Suppressor macrophage treated with lipopolysaccharide for 1 hour (primary cell): ENCODE data around the gene FAM174C.

ENCODE experiments used
- DNase-seq, 3 donors: peaks; one replicate each; pipeline ENCODE4 v3.0.0-alpha.2; 2020 to 2022

The FAM174C gene

DNA sequence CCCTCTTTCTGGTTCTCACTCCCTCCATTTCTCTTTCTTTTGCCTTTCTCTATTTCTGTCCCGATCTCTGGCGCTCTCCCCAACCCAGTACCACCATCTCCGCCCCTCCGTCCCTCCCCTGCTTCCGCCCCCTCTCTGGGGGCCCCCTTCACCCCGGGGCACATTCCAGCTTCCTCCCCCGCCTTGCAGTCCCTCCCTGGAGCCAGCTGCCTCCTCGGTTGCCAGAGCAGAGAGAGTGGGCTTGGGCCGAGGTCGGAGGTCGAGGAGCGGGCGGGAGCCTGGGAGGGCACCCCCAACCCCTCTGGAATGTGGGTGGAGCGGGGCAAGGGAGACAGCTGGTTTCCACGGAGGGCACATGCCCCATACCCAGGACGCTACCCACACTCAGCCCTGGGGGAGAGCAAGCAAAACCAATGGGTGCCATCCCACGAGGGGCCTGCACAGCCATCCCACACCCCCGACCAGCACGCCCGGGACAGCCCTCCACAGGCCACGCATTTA, 12.7 kb upstream of the FAM174C start:
- DNase-seq = no peak

DNA sequence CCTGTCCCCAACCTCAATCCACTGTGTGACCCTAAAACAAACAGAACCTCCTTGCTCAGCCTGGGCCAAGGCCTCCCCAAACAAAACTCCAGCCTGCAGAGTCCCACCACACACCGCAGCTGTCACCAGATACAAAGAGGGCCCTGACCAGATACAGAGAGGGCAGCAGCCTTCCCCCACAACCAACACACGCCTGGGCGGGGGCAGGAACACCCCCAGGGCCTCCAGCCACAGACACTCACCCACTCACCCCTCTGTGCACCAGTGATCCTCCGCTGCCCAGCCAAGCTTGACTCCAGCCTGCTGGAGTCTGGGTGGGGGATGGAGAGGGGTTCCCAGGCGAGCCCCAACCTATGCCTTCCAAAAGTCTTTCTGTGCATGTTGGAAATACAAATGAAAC, 12.1 kb upstream of the FAM174C start:
- no peak for DNase-seq

DNA sequence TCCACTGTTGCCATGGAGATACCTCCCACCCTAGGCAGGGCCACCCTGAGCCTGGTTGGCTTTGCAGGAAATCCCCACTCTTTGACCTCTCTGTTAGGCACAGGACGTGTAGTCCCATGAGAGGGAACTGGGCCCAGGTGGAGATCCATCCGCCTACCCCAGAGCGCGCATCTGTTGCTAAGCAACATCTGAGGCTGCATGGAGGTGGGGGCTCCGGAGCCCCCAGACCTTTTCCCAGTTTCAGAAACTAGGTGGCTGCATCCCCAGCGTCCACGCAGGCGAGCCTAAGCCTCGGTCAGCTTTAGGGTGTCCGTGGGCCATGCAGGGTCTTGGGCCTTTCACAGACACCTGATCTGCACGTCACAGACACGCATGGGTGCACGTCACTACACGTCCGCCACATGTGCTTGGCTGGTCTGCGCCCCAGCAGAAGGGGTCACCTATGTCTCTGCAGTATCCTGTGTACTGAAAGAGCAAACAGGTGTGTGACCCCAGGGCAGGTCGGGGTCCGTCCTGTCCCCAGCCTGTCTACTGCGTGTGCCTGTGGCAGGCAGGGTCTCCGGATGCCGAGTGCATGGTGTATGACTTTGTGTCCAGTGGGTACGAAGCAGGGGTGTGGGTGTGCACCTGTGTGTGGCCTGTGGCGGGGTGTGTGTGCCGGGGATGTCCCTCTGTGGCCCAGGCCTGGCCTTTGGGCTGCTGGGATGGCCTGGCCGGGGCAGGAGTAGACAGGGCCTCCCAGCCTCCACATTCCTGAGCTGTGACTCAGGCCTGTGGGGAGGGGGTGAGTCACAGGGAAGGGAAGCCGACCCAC, 10.3 kb upstream of the FAM174C start:
- peak; percentile 76 to 82 (median 80) for DNase-seq

DNA sequence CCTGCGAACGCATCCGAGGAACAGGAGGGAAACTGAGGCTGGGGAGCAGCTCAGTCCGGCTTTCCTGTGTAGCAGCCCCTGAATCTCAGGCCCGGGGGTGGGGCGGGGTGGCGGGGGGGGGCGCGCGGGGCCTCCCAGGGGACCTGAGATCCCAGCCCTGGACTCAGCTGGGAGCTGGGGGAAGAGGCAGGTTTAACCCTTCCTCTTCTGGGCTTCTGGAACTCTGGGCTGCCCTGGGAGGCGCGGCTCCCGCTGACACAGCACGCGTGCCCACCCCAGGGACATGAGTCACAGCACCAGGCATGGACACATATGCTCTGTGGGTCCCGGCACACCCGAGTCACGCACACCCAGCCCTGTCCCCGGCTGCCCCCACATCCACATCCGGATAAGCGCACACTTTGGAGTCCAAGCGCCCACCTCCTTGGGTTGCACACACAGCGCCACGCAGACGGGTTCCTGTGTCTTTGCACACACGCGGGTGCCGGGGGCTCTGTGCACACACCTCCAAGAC, 9.7 kb upstream of the FAM174C start:
- DNase-seq = peak; percentile 88 to 91 (median 90)

DNA sequence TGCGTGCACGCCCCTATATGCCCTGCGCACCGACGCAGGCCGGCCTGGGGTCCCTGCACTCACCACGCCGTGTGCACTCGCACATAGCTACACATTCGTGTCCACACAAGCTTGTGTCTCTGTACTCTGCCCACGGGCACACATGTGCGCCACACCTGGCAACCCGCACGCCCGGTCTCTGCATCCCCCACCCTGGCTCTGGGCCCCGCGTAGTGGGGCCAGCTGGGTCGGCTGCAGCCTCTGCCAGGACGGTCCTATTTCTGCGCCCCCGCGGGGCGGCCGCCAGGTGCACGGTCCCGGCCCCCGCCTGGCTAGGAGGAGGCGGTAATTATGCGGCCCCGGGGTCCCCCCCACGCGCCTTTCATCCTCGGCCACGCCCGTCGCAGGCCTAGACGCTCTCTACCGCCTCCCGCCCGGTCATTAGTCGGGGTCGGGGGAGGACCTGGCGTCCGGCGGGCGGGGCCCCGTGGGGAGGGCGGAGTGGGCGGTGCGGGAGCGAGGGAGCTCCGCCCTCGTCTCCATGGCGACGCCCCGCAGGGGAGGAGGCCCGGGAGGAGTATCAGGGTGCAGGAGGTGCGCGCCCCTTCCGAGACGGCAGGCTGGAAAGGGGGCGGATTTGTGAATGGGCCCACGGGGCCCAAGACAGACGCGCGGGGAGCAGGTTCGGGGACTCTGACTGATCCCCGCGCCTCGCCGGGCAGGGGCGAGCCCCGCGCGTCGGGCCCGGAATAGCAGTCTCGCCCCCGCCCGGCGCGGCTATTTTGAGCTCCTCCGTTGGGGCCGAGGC, 9.0 kb upstream of the FAM174C start:
- DNase-seq = peak; percentile 86 to 94 (median 92)

DNA sequence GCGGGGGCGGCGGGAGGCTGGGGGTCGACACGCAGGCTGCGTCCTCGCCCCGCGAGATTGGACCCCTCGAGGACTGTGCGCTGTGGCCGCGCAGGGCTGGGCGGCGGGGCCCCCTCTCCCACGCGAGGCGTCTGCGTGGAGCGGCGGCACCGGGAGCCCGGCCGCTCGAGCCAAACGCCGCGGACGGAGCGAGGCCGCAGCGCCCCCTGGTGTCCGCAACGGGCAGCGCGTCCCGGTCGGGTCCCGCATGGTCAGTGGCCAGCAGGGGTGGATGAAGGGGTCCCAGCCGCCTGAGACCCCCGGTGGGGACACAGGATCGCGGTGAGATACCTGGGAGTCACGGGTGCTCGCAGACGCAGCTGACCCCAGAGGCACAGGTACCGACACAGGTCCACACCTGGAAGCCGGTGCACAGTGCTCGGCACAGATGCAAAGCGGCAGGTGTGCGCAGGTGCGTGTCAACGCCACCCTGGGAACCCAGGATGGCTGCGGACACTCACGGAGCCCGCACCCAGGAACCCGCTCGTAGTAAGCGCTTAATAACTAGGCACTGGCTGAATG, 8.3 kb upstream of the FAM174C start:
- peak; percentile 74 to 91 (median 87) for DNase-seq

DNA sequence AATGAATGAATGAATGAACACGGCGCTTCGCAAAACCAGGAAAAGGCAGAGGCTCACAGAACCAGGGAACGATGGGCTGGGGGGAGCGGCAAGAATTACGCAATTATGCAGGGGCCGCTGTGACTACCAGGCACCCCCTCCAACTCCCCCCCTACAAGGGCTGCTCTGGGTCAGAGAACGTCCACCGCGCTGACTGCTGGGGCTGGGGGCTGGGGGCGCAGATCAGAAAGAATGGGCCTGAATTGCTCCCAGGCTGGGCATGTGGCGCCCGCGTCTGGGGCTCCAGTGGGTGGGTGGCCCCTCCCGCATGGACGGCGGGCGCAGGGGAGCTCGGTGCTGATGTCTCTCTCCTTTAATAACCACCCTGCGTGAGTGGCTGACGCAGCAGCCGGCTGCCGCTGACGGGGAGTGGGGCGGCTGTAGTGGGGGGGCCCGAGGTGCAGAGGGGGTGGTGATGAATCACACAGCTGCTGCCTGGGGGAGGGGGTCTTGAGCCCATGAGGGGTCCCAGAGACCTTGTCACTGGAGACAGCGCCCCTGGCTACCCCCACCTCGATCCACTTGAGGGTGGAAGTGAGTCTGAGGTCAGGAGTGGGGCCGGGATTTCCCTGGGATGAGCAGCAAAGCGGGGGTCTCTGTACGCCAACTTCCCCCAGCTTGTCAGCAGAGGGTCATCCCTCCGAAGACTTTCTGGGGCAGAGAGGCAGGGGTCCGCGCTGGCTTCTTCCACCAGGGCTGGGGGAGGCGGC, 7.7 kb upstream of the FAM174C start:
- peak; percentile 52 to 66 (median 55) for DNase-seq

DNA sequence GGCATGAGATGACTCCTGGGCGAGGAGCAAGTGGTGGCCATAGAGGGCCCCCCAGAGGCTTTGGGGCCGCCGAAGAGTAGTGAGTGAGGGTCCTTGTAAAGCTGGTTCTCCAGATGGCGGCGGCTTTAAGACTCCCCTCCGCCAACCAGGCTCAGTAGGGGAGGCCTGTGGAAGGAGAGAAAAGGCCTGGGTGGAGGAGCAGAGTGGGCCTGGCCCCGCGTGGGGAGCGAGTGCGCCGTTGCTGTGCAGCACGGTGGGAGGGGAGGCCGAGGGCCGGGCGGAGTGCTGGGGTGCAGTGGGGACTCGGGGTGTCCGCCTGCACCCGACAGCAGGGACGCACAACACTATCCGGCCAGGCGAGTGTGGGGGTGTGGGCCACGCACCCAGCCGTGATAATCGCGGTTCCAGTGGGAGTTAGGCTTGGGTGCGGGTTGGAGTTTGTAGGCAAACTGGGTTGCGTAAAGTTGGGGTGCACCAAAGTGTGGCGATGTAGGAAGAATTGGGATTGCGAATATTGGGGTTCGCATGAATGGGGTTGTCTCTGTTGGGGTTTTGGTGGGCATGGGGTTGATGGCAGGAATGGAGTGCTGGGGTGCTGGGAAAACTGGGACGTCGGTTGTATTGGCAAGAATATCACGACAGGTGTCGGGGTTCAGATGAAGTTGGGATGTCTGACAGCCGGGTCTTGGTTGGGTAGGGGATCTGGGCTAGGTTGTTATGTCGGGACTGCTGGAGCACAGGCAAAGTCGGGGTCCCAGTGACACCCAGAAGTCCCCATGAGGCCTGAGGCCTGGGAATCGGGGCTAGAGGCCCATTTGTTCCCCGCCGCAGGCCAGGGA, 6.9 kb upstream of the FAM174C start:
- no peak for DNase-seq

DNA sequence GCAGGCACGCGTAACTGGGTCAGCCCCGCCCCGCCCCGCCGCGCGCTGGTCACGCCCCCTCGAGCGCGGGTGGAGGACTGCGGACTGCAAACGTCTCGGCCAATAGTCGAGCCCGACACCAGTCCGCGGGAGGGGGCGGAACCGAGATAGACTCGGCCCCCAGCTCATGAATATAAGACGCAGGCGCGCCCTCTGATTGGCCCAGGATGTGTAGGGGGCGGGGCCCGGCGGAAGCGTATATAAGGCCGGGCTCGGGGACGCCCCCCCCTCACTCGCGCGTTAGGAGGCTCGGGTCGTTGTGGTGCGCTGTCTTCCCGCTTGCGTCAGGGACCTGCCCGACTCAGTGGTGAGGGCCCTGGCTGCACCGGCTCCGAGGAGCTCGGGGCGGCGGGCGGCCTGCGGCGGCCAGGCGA, 6.3 kb upstream of the FAM174C start, which contains the start of gene CIRBP:
Gene CIRBP, plus strand, starts transcription at position 268 of the 413 bp plus-strand sequence. CDS start 1,602 bp downstream, outside the sequence.
- peak; percentile 100 for DNase-seq

DNA sequence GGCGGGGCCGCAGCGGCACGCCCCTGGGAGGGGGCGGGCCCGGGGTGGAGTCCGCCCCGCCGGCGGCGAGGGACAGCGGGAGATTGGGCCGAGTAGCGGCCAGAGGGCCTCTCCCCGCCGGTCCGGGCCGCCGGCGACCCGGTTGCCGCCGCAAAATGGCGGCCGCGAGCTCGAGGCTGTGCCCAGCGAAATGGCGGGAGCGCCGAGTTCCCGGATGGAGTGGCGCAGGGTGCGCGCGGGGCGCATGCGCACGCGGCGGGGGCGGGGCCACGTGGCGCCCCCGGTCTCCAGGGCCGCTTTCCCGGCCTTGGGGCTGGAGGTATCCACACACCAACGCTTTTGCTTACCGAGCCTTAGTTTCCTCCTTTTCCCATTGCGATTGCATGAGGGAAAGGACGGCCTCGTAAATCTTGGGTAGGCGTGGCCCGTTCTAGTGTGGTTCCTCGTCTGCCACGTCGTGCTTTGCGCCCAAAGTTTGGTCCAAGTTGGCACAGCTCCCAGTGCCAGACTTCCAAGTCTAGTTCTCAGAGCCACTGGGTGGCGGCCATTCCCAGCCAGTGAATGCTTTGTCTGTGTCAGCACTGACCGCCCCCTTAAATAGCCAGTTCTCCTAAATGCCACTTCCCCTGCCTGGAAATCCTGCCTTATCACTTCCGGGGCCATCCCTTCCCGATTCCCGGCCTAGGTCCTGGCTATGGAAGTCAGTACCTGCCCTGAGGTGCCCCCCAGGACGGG, 5.7 kb upstream of the FAM174C start:
- DNase-seq = peak; percentile 91 to 96 (median 94)

DNA sequence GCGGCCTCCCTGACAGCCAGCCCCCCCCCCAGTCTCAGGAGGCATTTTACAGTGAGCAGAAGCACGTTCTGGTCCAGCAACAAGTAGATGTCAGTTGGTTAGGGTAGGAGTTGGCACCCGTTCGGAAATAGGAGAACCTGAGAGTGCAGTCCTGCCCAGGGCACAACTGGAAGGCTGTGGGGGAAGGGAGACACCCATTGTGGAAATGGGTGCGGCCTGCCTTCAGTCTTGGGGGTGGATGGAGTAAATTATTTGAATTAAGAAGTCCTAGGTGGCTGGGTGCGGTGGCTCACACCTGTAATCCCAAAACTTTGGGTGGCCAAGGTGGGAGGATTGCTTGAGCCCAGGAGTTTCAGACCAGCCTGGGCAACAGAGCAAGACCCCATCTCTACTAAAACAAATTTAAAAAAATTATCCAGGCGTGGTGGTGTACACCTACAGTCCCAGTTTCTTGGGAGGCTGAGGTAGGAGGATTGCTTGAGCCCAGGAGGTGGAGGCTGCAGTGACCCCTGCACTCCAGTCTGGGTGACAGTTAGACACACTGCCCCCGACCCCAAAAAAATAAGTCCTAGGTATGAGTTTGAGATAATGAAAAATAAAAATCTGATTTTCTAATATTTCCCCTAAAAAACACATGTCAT, 5.0 kb upstream of the FAM174C start:
- peak in 1 of 3 donors; percentile 30 for DNase-seq

DNA sequence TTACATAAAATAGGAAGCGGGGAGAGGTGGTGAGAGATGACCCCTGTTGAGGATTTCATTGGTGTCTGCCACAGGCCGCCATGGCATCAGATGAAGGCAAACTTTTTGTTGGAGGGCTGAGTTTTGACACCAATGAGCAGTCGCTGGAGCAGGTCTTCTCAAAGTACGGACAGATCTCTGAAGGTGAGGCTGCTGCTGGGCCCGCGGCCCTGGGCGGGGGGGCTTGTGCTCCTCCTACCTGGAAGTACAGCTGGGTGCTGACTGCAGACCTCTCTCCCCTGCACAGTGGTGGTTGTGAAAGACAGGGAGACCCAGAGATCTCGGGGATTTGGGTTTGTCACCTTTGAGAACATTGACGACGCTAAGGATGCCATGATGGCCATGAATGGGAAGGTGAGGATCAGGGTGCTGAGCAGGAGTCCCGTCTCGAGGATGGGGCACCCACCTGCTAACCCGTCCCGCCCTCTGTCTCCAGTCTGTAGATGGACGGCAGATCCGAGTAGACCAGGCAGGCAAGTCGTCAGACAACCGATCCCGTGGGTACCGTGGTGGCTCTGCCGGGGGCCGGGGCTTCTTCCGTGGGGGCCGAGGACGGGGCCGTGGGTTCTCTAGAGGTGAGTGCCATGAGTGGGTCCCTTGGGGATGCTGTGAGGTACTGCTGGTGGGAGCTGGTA, 4.3 kb upstream of the FAM174C start:
- DNase-seq = no peak

DNA sequence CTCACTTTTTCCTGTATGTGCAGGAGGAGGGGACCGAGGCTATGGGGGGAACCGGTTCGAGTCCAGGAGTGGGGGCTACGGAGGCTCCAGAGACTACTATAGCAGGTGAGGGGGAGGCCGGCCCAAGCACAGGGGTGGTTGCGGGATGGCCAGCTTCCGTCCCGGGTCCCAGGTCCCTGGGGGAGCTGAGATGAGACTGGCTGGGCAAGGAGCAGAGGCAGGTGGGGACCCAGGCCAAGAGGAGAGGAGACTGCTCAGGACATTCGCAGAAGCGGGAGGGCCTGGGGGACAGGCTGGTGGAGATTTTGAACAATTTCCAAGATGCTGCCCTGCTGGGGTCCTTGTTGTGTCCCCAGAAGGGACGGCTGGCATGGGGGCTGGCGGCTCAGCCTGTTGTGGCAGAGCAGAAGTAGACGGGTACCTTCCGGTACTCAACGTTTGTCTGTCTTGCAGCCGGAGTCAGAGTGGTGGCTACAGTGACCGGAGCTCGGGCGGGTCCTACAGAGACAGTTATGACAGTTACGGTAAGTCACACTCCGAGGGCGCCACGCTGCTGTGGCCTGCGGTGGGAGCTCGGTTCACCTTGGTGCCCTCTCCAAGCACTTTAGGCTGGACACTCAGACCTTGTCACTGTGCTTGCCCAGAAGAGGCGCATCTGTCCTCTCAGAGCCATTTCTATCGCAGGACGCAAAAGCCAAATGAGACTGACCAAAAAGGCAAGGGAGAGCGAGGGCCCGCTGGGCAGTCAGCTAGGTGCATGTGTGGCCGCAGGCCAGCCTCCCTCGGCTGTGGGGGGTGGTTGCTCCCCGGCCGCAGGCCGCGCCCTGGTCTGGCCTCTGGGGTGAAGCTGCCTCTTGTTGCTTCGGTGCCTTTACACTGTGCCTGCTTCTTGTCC, 3.6 kb upstream of the FAM174C start:
- DNase-seq = no peak

DNA sequence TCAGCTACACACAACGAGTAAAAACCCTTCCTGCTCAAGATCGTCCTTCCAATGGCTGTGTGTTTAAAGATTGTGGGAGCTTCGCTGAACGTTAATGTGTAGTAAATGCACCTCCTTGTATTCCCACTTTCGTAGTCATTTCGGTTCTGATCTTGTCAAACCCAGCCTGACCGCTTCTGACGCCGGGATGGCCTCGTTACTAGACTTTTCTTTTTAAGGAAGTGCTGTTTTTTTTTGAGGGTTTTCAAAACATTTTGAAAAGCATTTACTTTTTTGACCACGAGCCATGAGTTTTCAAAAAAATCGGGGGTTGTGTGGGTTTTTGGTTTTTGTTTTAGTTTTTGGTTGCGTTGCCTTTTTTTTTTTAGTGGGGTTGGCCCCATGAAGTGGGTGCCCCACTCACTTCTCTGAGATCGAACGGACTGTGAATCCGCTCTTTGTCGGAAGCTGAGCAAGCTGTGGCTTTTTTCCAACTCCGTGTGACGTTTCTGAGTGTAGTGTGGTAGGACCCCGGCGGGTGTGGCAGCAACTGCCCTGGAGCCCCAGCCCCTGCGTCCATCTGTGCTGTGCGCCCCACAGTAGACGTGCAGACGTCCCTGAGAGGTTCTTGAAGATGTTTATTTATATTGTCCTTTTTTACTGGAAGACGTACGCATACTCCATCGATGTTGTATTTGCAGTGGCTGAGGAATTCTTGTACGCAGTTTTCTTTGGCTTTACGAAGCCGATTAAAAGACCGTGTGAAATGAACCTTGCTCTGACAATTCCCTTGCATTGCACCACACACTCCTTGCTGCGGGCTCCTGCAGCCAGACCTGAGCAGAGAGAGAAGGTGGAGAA, 2.7 kb upstream of the FAM174C start:
- no peak for DNase-seq

DNA sequence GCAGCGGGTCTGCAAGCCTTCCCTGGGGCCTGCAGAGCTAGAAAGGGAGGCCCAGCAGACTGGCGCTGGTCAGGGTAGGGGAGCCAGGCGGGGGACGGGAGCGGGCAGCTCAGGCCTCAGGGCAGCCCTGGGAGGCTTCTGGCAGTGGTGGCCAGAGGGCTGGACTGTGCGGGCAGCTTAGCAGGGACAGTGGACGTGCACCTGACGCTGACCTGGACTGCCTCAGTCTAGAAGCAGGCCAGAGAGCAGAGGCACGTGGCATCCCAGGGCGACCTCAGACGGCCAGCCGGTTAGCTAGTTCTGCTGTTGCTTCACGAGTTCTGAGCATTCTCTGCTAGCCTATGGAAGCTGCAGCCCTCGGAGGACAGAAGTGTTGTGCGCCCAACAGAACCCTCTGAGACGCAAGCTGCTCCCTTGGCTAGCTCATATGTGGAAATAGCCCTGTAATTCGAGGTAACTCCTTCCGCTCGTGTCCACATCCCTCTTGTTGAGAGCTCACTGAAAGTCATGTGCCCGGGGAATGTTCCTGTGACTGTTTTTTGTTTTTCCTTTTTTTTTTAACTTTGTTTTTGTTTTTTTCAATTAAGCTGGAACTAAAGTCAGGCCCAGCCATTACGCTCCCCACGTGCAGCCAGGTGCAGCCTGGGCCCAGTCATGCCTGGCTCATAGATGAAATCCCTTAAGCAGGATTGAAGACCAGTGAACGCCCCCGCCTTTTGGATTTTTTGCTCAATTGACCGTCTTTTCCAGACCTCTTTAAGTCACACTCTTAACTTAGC, 1.9 kb upstream of the FAM174C start:
- peak in 1 of 3 donors; percentile 27 for DNase-seq

DNA sequence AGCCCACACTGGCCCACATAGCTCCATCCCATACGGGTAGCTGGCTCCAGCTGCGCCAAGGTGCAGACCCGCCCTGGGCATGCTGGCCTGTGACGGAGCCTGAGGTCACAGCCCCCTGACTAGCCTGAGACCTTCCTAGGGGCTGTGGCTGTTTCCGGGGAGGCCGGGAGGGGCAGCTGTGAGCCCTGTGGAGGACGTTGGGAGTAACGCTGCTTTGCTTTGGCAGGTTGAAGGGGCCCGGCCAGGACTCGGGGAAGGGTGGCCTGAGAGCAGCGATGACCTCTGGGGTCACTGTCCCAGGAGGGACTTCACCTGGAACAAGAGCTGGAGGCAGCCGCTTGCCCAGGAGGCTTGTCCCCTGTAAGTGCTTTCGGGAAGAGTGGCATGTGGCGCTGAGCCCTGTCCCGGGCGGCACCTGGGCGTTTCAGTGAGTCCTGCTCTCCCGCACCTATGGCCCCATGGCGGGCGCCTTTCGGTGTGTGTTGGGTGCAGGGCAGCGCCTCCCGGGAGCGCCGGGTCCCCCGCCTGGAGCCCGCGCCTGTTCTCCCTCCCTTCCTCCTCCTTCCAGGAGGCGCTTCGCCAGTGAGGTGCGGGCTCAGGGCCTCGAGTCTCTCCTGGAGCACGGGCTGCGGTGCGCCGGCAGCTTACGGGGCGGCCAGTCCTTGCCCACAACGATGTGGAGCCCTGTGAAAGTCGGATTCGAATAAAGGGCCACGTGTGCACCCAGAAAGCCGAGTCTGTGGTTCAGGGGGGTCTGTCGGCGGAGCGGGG, 1.1 kb upstream of the FAM174C start:
- DNase-seq = no peak
